Colon (tissue), 2 donors: ENCODE data around the gene FUT8.
"Not testable (repeated sequence)": the region's sequence is repeated elsewhere in the genome, so short reads cannot be mapped to it uniquely, and the experiment has no call there.

Experiments
- FAIRE-seq: peaks from 2 replicates; lab custom pipeline; 2012; peaks lifted over from hg19 to GRCh38; lab: Jason Lieb, UNC
- donor health status: control.
- donor health status: control.

FUT8 gene

DNA sequence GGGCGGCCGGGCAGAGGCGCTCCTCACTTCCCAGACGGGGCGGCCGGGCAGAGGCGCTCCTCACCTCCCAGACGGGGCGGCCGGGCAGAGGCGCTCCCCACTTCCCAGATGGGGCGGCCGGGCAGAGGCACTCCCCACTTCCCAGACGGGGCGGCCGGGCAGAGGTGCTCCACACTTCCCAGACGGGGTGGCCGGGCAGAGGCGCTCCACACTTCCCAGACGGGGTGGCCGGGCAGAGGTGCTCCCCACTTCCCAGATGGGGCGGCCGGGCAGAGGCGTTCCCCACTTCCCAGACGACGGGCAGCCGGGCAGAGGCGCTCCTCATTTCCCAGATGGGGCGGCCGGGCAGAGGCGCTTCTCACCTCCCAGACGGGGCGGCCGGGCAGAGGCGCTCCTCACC lies 304.3 kb downstream of the FUT8 start:
- FAIRE-seq: not testable (repeated sequence)

DNA sequence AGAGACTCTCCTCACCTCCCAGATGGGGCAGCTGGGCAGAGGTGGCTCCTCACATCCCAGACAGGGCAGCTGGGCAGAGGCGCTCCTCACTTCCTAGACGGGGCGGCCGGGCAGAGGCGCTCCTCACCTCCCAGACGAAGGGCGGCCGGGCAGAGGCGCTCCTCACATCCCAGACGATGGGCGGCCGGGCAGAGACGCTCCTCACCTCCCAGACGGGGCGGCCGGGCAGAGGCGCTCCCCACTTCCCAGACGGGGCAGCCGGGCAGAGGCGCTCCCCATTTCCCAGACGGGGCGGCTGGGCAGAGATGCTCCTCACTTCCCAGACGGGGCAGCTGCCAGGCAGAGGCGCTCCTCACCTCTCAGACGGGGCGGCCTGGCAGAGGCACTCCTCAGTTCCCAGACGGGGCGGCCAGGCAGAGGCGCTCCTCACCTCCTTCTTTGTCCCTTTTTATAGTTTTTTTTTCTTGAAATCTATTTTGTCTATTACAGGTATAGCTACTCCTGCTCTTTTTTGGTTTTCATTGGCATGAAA lies 304.9 kb downstream of the FUT8 start:
- FAIRE-seq: not testable (repeated sequence)

DNA sequence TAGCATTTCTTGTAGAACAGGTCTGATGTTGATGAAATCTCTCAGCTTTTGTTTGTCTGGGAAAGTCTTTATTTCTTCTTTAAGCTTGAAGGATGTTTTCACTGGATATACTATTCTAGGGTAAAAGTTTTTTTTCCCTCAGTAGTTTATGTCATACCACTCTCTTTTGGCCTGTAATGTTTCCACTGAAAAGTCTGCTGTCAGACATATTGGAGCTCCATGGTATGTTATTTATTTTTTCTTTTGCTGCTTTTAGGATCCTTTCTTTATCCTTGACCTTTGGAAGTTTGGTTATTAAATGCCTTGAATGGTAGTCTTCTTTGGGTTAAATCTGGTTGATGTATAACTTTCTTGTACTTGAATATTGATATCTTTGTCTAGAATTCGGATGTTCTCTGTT lies 306.1 kb downstream of the FUT8 start:
- FAIRE-seq: no peak

DNA sequence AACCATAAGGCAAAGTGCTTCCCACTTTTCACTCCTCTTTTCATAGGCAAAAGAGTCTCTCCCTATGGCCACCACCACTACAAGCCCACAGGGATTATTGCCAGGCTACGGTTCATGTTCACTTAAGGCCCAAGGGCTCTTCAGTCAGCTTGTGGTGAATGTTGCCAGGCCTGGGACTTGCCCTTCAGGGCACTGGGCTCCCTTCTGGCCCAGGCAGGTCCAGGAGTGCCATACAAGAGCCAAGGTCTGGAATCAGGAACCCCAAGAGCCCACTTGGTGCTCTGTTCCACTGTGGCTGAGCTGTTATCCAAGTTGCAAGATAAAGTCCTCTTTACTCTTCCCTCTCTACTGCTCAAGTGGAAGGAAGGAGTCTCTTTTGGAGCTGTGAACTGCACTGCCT lies 307.6 kb downstream of the FUT8 start:
- FAIRE-seq: no peak

- FAIRE-seq: no peak
Observed at GRCh38 chr14:65720743-65721142, 308.2 kb downstream of the FUT8 start.

- no peak for FAIRE-seq
Observed at GRCh38 chr14:65723348-65723747, 310.8 kb downstream of the FUT8 start.

GRCh38 chr14:65728604-65729003 lies 316.1 kb downstream of the FUT8 start:
- no peak for FAIRE-seq

DNA sequence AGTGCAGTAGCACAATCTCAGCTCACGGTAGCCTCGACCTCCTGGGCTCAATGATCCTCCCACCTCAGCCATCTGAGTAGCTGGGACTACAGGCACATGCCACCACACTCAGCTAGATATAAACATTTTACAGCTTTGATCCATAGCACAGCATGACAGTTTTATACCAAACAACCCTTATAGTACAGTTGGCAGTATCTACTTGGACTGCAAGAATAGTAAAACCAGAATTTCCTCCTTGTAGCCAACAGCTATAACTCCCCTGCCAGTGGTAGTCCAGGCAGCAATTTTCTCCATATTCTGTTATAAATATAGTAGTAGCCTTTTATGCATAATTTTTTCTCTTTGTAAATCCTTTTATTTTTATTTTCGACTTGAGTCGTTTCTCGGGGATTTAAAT lies 317.0 kb downstream of the FUT8 start:
- FAIRE-seq: peak; percentile 43

GRCh38 chr14:65731933-65732506 lies 319.5 kb downstream of the FUT8 start:
- no peak for FAIRE-seq

DNA sequence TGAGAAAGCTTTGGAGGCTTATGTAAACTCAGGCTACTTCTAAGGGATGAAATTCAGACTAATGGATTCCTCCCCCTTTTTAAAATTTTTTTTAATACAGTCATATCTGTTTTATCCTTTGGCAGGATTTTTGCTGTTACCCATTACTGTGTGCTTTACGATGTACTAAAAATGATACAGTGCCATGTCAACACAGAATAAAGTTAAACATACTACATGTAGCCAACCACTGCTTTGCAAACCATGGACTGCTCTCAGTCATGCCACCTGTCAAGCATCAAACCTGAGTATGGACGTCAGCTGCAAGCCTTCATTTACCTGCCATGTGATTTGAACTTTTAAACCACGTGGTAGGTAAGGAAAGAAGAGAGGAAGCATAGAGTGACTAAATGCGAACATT lies 325.8 kb downstream of the FUT8 start:
- FAIRE-seq: no peak

DNA sequence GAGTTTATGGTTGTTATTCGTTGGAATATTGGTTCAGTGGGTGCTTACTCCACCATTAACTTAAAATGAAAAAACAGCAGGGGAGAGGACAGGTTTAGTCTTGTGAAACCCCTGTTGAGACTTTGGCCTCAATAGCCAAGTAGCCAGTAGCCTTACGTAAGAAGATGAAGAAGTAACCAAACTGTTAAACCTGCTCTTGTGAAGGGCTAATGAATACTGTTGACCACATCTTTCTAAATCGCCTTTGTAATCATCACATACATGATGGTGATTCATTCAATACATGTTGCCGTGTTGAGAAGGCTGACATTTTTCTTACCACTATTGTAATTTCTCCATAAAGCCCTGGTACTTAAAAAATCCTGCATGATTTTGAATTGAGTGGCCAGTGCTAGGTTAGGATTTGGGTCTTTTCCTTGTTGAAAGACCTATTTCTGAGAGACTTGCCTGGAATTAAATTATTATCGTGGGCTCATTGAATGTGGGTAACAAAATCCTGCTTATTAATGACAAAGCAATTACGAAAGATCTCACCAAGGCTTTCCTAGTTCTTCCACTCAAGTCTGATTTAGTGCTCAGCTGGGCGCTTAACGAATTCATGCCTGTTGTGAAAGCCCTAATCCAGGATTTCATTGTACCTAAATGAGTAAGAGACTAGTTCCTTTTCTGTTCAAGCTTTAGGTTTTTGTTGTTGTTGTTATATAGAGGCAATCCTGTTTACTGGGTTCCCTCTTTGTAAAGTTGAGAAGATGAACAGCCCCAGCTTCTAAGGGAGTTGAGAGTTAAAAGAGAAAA lies 333.1 kb downstream of the FUT8 start:
- no peak for FAIRE-seq

GRCh38 chr14:65748796-65749195 lies 336.3 kb downstream of the FUT8 start:
- no peak for FAIRE-seq

- FAIRE-seq: no peak
Observed at GRCh38 chr14:65749287-65749686, 336.8 kb downstream of the FUT8 start.

DNA sequence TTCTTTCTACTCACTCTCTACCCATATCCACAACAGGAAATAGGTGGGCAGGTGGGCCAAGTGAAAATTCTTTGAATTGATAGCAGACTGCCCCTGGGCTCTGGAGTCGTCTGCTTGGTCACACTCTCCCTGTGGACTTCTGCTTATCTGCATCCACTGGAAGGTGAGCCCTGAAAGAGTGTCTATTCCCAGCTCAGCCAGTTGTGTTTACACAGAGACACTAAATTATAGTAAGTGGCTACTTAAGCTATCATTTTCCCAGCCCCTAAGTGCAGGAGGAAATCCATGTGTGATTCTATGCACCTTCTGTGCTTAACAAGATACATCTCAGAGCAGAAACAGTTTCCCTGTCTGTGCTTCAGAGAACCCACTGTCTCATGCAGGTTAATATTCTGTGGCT lies 338.4 kb downstream of the FUT8 start:
- no peak for FAIRE-seq

DNA sequence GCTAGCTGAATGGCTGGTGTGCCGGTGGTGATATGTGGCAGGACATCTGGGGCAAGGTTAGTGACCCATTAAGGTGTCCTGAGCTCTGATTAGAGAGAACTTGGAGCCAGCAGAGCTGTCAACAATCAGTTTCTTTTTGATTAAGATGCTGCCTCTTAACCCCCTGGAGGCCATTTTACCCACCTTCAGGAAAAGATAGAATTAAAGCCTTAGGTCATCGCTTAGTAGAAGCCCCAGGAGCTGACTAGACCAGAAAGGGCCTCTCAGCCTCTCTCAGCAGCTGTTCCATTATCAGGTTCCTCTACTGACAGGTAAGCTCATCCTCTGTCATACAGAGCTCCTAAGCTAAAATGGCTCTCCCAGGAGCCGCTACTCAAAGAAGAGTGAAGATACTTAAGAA lies 339.0 kb downstream of the FUT8 start:
- FAIRE-seq: no peak

DNA sequence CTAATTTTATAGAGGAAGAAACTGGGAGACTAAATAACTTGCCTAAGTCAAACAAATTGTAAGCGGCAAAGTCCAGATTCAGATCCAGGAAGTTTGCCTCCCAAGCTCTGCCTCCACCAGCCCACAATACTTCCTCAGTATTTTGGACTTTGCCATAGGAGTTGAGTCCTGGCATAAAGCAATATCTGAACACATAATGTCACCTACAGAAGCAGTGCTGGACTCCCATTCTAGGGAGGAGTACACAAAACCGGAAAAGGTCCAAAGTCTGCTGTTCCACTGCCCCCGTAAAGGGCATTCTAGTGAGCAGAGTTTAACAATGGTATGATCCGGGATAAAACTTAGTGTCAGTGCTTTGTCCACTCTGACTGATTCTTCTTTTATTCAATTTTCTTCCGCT lies 340.5 kb downstream of the FUT8 start:
- FAIRE-seq: no peak

GRCh38 chr14:65755331-65755730 lies 342.8 kb downstream of the FUT8 start:
- no peak for FAIRE-seq

- FAIRE-seq: no peak
Observed at GRCh38 chr14:65756880-65757279, 344.4 kb downstream of the FUT8 start.

DNA sequence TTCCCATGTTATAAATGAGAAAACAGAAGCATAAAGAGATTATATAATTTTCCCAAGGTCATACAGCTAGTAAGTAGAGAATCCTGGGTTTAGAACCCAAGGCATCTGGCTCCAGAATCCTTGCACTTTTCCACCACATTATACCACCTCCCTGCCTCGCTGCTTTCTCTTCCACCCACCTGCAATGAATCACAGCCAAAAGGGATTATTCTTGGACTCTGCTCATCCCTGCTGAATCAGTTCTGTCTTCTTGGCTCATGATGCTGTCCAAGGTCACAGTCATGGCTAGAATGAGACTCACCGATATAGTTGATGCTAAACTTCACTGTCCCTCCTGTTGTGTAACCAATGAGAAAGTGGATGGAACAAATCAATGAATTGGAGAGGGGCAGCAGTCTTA lies 356.6 kb downstream of the FUT8 start:
- no peak for FAIRE-seq

GRCh38 chr14:65770681-65771080 lies 358.2 kb downstream of the FUT8 start:
- FAIRE-seq: no peak

GRCh38 chr14:65771271-65771670 lies 358.7 kb downstream of the FUT8 start:
- FAIRE-seq: no peak

DNA sequence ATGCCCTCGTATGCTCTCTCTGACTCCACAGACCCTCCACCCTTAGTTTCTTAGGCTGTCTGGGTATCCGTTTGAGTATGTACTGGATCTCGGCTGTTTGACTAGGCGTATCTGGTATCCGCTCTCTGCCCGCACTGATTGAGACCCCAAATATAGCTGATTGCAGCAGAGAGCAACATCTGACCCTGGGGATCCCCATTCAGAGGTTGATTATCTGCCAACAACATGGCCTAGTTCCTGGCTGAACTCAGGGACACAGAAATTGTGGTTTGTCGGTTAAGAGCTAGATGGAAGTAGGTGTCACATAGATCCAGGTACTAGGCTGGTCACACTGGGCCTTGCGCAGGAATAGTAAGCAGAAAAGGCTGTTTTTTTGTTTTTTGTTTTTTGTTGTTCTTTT lies 359.9 kb downstream of the FUT8 start:
- FAIRE-seq: no peak

DNA sequence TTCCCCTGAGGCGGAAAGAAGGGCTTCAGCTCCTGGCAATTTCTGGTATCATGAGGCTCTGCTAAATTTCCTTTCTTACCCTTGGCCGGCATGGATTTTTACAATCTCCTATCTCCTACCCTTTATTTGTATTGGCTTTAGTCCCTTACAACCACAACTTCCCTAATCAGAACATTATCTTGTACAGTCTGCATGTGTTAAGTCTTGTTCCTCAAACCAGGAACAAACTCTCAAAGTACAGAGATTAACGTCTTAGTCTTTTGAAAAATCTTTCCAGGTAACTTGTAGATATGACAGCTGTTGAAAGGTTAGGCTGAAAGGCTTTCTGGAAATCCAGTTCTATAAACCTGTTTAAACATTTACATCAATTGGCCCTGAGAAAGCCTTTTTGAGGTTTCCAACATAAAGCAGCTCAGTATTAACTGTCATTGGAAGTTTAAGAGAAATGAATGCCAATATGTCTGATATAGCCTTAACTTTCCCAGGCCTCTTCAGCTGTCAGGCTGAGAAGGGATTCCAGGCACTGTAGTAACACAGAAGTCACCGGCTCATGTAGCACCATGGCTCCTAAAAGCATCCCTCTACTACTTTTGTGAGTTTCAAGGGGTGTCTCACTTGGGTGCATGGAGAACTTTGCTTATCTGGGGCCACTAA lies 360.5 kb downstream of the FUT8 start:
- peak; percentile 53 for FAIRE-seq
